ENCODE data around the gene LYPLAL1.

Gene LYPLAL1

DNA sequence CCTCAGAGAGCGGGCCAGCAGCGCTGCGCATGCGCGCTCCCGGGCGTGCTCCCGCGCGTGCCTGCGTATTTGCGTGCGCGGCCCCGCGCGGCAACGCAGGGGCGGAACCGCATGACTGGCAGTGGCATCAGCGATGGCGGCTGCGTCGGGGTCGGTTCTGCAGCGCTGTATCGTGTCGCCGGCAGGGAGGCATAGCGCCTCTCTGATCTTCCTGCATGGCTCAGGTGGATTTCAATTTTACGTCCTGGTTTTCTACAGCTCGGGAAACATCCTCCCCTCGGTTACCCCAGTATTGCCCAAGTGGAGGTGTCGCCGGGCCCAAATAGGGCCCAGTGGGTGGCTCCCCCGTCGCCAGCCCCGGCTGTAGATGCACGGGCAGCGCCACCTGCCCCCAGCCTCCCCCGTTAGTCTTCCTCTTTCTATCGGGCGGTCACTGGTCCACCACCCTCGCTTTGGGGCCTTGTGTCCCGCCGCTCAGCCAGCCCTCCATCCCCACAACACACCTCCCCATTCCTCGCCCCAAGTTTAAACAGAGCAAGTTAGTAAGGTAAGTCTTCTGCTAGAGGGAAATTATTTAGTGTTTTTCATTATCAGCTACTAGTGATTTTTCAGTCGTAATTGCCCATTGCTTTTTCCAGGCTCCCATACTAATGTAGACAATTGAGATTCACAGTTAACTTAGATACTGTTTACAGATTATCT is at the start of gene LYPLAL1:
Gene LYPLAL1 (plus strand): TSS at position 121 of the 702 bp plus-strand sequence. CDS start 13 bp downstream, at position 134.
- peak; percentile 96 for DNase-seq

DNA sequence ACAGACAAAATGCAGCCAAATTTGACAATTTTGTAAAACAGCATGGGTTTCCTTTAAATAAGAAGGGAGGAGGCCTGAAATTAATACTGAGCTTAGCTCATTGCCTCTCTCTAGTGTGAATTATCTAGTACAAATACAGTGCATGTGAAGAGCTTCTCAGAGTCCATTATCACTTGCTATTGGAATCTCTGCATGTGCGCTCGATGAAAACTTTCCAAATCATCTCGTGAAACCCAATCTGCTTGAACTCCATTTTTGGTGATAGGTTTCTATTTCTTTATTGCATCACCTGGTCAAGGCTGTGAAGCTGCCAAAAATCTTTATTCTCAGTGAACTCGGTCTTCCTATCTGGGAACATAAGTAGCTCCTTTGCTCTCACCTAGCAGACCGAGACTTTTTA is 49.5 kb upstream of the LYPLAL1 start:
- no peak for DNase-seq

DNA sequence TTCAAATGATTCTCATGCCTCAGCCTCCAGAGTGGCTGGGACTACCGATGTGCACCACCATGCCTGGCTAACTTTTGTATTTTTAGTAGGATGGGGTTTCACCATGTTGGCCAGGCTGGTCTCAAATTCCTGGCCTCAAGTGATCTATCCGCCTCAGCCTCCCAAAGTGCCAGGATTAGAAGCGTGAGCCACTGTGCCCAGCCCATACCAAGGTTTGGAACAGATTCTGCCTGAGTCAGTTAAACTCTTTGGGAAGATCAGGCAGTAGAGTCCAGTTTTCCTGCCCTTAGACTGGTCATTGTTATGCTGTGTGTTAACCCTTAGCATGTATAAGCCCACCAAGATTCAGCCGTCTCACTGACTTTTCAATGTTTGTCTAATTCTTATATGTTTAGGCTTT is 48.3 kb upstream of the LYPLAL1 start:
- no peak for DNase-seq

GRCh38 chr1:219126377-219126776 is 47.3 kb upstream of the LYPLAL1 start:
- no peak for DNase-seq

- no peak for DNase-seq
Observed at GRCh38 chr1:219128957-219129356, 44.7 kb upstream of the LYPLAL1 start.

GRCh38 chr1:219130366-219130935 is 43.2 kb upstream of the LYPLAL1 start:
- no peak for DNase-seq

DNA sequence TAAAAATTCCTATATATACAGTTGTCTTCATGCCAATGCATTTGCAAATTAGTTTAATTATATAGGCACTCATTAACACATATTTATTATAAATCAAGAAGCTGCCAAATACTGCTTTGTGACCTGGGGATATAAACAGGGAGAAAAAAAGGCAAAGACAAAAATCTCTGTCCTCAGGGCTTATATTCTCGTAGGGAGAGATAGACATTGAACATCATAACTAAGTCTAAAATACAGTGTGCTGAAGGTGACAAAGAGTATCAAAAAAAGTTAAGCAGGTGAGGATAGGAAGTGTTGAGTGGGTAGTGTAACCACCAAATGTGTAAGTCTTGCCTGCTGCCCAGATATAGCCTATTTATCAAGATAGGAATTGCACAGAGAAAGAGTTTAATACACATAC is 40.7 kb upstream of the LYPLAL1 start:
- no peak for DNase-seq

DNA sequence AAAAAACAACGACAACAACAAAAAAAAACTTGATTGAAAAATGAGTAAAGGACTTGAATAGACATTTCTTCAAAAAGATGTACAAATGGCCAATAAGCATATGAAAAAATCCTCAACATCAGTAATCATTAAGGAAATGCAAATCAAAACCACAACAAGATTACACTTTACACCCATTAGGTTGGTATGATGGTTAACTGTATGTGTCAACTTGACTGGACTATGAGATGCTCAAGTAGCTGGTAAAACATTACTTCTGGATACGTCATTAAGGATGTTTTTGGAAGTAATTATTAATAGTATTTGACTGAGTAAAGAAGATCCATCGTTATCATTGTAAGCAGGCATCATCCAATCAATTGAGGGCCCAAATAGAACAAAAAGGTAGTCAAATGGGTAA is 34.9 kb upstream of the LYPLAL1 start:
- DNase-seq = no peak

DNA sequence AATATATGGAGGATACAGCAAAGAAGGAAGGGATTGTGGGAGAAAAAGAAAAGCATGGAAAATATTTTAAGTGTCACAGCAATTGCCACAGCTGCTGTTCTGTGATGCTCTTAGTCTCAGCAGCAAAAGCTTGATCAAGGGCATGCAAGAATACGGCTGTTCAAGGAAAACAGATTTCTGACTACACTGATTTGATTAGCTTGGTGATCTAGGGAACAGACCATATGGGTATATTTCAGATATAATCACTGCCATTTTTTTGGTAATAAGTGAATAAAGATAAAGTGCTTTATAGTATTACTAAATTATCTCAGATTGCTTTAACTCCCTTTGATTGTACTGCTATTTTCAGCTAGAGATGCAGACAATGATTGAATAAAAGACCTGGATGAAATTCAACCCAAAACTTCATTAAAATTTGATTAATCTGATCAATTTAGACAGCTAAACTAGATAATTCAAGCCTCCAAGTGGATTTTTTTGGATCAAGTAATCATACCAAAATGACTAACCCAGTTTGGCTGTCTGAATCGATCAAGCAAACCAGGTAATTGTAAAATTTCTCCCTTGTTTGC is 33.3 kb upstream of the LYPLAL1 start:
- no peak for DNase-seq

GRCh38 chr1:219143735-219144134 is 29.9 kb upstream of the LYPLAL1 start:
- DNase-seq = no peak

- DNase-seq = peak; percentile 66
Observed at GRCh38 chr1:219144658-219145315, 28.9 kb upstream of the LYPLAL1 start.

DNA sequence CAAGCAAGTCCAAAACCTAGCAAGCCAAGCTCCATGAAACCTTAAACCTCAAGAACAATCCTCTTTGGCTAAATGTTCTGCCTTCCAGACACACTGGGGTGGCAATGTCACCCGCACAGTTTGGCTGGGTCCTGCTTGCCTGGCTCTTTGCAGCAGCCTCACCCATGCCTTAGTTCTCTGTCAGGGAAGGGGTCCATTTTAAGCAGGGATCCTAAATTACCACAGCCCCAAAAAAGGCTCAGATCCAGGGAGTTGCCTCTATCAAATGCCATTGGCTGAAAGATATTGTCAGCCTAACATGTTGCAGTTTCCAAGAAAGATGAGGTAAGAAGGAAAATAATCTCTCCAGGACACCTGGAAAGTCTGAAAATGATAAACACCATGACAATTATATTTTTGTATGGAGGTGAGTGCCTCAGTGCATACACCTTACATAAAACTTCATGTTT is 26.1 kb upstream of the LYPLAL1 start:
- DNase-seq = no peak

DNA sequence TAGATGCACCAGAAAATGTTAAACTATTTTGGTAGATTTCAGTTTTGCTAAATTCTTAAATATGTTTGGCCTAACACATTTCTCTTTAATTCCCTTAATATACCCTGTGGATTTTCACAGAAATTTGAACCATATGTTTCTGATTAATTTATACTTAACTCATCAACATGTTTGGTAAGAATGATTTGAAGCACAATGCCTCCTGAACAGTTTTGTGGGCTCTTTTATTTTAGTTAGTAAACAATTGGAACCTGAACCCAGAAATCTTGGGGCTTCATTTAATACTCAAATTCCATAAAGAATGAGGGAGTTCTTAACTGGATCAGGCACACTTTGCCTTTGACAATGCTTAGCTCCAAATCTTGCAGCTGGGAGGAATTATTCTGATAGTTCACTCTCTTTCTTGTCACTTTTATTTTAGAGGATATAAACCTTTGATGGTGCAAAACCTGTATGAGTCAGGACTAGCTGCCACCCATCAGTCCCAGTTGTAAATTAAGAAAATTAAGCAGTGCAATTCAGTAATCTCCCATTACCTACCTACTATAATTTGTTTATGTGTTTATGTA is 24.6 kb upstream of the LYPLAL1 start:
- no peak for DNase-seq

DNA sequence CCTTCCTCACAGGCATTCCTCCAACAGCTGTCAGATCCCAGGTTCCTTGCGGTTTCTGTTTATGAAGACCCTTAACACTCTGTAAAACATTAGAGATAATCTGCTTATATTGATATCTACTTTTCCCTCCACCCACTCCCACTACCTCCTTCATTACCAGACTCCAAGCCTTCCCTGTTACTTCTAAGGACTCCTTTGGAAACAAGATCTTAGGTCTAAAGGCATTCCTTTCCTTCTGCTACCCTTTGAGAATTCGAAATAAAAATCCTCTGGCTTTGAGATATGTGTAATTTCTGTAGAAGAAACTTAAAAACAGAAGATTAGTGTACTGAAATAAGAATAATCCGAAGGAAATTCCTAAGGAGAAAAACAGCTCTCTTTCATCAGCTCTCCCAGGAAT is 23.7 kb upstream of the LYPLAL1 start:
- no peak for DNase-seq

DNA sequence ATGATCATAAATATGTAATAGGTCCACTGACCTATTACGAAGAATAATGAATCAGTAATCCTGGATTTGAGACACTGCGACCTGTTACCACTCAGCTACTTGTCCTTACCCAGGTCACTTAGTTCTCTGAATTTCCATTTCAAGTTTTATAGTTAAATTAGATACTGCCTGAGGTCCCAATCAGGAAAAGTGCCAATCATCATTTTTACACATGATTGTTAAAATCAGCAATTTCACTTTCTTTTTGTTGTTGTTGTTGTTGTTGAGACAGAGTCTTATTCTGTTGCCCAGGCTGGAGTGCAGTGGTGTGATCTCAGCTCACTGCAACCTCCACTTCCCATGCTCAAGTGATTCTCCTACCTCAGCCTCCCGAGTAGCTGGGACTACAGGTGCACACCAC is 22.8 kb upstream of the LYPLAL1 start:
- DNase-seq = no peak

DNA sequence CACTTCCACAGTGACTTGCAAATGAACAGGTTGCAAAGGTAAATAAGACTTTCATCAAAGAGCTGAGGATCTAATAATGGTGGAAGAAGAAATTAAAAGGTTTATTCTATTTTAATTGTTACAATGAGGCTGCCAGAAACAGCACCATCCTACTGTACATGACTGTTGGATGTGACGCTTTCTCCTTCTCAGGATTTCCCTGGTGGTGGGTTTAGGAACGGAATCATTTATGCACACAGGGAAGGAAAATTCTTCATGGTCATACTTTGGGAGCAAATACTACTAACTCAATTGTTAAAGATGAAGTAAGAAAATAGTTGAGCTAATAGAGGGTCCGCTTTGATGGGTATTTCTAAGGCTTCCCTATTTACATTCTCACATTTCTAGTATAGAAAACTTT is 22.2 kb upstream of the LYPLAL1 start:
- DNase-seq = no peak

DNA sequence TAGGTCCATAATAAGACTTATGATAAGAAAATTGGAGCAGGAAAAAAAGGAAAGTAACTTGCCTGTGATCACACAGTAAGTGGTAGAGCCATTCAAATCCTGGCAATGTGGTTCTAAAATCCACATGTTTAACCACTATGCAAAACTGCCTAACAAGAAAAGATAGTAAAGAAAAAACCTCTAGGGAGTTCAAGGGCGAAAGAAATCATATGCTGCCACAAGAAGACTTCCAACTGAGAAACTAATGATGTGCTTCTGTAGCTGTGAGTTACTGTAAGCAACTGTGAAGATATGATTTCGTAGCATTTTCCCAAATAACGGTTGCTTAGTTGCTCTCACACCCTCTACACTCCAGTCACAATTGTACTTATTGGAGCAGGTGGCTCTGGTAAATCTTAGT is 20.9 kb upstream of the LYPLAL1 start:
- DNase-seq = no peak

GRCh38 chr1:219153723-219154122 is 20.0 kb upstream of the LYPLAL1 start:
- DNase-seq = no peak

GRCh38 chr1:219155135-219155534 is 18.5 kb upstream of the LYPLAL1 start:
- peak; percentile 61 for DNase-seq

DNA sequence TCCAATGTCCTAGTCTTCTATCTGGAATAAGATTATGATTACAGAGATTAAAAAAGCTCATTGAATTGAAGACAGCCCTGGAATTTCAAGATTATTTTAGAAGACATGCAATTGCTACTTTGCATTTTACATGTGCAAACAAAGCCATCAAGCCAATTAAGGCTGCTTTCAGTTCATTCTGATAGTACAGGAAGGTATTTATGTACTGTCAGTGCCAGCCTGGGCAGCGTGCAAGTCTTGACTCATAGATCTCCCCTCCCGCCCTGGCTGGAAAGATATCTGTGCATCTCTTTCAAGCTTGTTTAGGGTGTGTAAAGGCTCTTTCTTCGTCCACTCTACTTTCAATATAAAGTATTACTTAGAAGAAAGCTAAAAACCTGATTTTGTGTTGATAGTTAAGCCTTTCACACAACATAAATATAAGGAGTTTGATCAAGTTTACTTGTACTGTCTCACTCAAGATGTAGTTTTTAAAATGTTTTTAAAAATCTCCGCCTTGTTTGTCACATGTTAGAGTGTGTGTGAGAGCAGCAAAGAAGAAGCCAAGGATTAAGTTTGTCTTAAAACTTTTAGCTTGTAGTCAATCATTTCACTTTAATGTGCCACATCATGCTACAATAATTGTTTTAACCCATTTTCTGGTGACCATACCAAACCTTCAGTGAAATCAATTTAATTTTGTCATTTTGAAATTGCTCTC is 13.6 kb upstream of the LYPLAL1 start:
- peak; percentile 25 for DNase-seq

- no peak for DNase-seq
Observed at GRCh38 chr1:219160967-219161366, 12.7 kb upstream of the LYPLAL1 start.

- DNase-seq = no peak
Observed at GRCh38 chr1:219161371-219161770, 12.3 kb upstream of the LYPLAL1 start.

DNA sequence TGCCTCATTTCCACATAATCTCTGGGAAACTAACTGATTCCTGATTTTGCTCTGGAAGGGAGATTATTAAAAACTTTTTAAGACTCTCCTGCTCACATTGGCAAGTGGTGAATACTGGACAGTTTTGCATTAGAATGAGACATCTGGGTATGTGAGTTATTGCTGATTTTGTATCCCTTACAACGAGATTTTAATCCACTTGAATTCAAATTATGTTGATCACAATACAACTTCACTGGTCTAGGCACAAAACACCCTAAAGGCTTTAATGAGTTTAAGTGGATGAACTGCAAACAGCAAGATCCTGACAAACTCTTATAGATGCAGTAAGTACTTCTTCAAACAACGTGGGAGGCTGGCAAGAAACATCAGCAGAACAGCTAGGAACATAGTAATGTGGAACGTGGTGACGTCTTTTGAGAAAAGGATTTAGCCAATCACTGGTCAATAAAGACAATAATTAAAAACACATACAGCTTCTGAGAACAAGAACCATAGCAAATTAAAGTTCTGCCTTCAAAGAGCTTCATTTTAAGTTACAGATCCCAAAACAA is 10.2 kb upstream of the LYPLAL1 start:
- no peak for DNase-seq

Data from OCI-M1 (cell line).